ENCODE results near the gene ALDH1L1. TPM values are rescaled to one million over a fixed set of nuclear protein-coding genes. Genes with fewer than 3 reads are reported as not detected.

ALDH1L1 gene
- total RNA-seq, 4 donors from 2014 or later: 2.3 to 8.1 (median 6.0) TPM

- 92 to 95% methylated on average over 10 of the region's 10 CpGs for WGBS, 2 donors
- intact Hi-C loops (cut with DNase I; ENCODE audit: low total_unique reads): no loop called here
- peak in 1 of 2 donors; percentile 79 for DNase-seq (ENCODE audit: low spot score in 2 of 2)
Measured at GRCh38 chr3:126160243-126161210, 19.9 kb downstream of the ALDH1L1 start.

GRCh38 chr3:126159476-126159875 lies 20.9 kb downstream of the ALDH1L1 start:
- intact Hi-C loops (cut with DNase I; ENCODE audit: low total_unique reads): no loop called here
- TF ChIP-seq CTCF (IDR thresholded peaks at IDR 0.05) (no peak), POLR2A (IDR thresholded peaks at IDR 0.05) (no peak)
- DNase-seq (ENCODE audit: low spot score in 2 of 2): peak in 1 of 2 donors; percentile 70
- WGBS, 2 donors: 74 to 88% methylated on average over 1 of the region's 1 CpG
- no peak overlapping the region for H3K4me3 ChIP-seq (ENCODE audit: low read depth, poor library complexity, severe bottlenecking)

More at GRCh38 chr3:126160243-126161210, 19.9 kb downstream of the ALDH1L1 start:
- no peak overlapping the region for H3K4me3 ChIP-seq (ENCODE audit: low read depth, poor library complexity, severe bottlenecking)
- TF ChIP-seq POLR2A (IDR thresholded peaks at IDR 0.05) (no peak), CTCF (IDR thresholded peaks at IDR 0.05) (no peak)

GRCh38 chr3:126158912-126159454 lies 21.4 kb downstream of the ALDH1L1 start:
- DNase-seq (ENCODE audit: low spot score in 2 of 2): no peak
- H3K4me3 ChIP-seq (ENCODE audit: low read depth, poor library complexity, severe bottlenecking): no peak overlapping the region
- 84 to 86% methylated on average over 7 of the region's 7 CpGs for WGBS, 2 donors
- intact Hi-C loops (cut with DNase I; ENCODE audit: low total_unique reads): no loop called here
- no peak for TF ChIP-seq POLR2A (IDR thresholded peaks at IDR 0.05)
- TF ChIP-seq CTCF (IDR thresholded peaks at IDR 0.05): no peak

- DNase-seq (ENCODE audit: low spot score in 2 of 2): no peak
- intact Hi-C loops (cut with DNase I; ENCODE audit: low total_unique reads): no loop called here
- 85 to 86% methylated on average over 18 of the region's 18 CpGs for WGBS, 2 donors
- no peak overlapping the region for H3K4me3 ChIP-seq (ENCODE audit: low read depth, poor library complexity, severe bottlenecking)
- TF ChIP-seq POLR2A (IDR thresholded peaks at IDR 0.05) (no peak), CTCF (IDR thresholded peaks at IDR 0.05) (no peak)
Measured at GRCh38 chr3:126158016-126158911, 22.1 kb downstream of the ALDH1L1 start.

GRCh38 chr3:126157083-126157768 lies 23.2 kb downstream of the ALDH1L1 start:
- DNase-seq (ENCODE audit: low spot score in 2 of 2): peak in 1 of 2 donors; percentile 67
- WGBS, 2 donors: 92 to 93% methylated on average over 24 to 25 of the region's 26 CpGs
- no peak overlapping the region for H3K4me3 ChIP-seq (ENCODE audit: low read depth, poor library complexity, severe bottlenecking)
- intact Hi-C loops (cut with DNase I; ENCODE audit: low total_unique reads): no loop called here
- TF ChIP-seq POLR2A (IDR thresholded peaks at IDR 0.05) (no peak), CTCF (IDR thresholded peaks at IDR 0.05) (no peak)
